Endothelial cell of umbilical vein (primary cell): ENCODE measurements around the gene RNASEH1.

Experiments
- CTCF ChIP-seq, 2 donors: IDR thresholded peaks; 1 replicate in 1 of 2; 2 replicates in 1 of 2; pipeline ENCODE4 v1.5.1; 2011; ENCODE audit warnings: low read length in 2 of 2, mild to moderate bottlenecking in 2 of 2, moderate library complexity in 2 of 2, control low read depth in 1 of 2, inconsistent platforms in 1 of 2, low read depth in 1 of 2; ENCODE audit not compliant: insufficient read depth in 1 of 2; ENCODE audit errors: extremely low read depth in 1 of 2
- POLR2AphosphoS5 ChIP-seq: IDR thresholded peaks from 2 replicates; pipeline ENCODE4 v1.6.1; 2012; ENCODE audit warnings: low read depth, mild to moderate bottlenecking, control low read depth, low read length, moderate library complexity; ENCODE audit not compliant: insufficient read depth

- TF ChIP-seq POLR2AphosphoS5 (no peak), CTCF (IDR thresholded peaks at IDR 0.05; ENCODE audit: extremely low read depth in 1 of 2, insufficient read depth in 1 of 2, low read depth in 1 of 2, low read length in 2 of 2) (no peak)
Measured at GRCh38 chr2:3543023-3543683, 15.0 kb downstream of the RNASEH1 start.
